H9 (cell line): ENCODE measurements around the gene CELF5. TPM values are rescaled to one million over a fixed set of nuclear protein-coding genes. Genes with fewer than 3 reads are reported as not detected.

Experiments
- DNase-seq: peaks from one replicate; pipeline ENCODE4 v3.0.0-alpha.2; 2017
- H2AFZ ChIP-seq: one replicate; pipeline ENCODE4 v1.6.1; 2013; ENCODE audit warnings: mild to moderate bottlenecking, low read length, control low read depth, moderate library complexity
- H2AK5ac ChIP-seq: 2 replicates; pipeline ENCODE4 v1.6.1; 2013; ENCODE audit warnings: low read length, control low read depth, mixed read lengths; ENCODE audit not compliant: insufficient read length
- H2BK120ac ChIP-seq: one replicate; pipeline ENCODE4 v1.6.1; 2013; ENCODE audit warnings: low read depth, mild to moderate bottlenecking, low read length, control low read depth, inconsistent platforms; ENCODE audit not compliant: poor library complexity, severe bottlenecking
- H2BK12ac ChIP-seq: 2 replicates; pipeline ENCODE4 v1.6.1; 2013; ENCODE audit warnings: low read length, control low read depth, mixed read lengths, low read depth; ENCODE audit not compliant: insufficient read length
- H2BK15ac ChIP-seq: 2 replicates; pipeline ENCODE4 v1.6.1; 2013; ENCODE audit warnings: low read depth, low read length, control low read depth
- H2BK20ac ChIP-seq: one replicate; pipeline ENCODE4 v1.6.1; 2013; ENCODE audit warnings: low read depth, mild to moderate bottlenecking, low read length, control low read depth, inconsistent platforms; ENCODE audit not compliant: poor library complexity, severe bottlenecking
- H2BK5ac ChIP-seq: 2 replicates; pipeline ENCODE4 v1.6.1; 2013; ENCODE audit warnings: low read length, control low read depth, mixed read lengths; ENCODE audit not compliant: insufficient read length
- H3K14ac ChIP-seq: 2 replicates; pipeline ENCODE4 v1.6.1; 2013; ENCODE audit warnings: low read length, control low read depth; ENCODE audit not compliant: insufficient read depth
- H3K18ac ChIP-seq: 2 replicates; pipeline ENCODE4 v1.6.1; 2013; ENCODE audit warnings: low read depth, mild to moderate bottlenecking, mixed read lengths, low read length, control low read depth; ENCODE audit not compliant: insufficient read length
- H3K23ac ChIP-seq: 2 replicates; pipeline ENCODE4 v1.6.1; 2013; ENCODE audit warnings: low read length, control low read depth, mixed read lengths, low read depth; ENCODE audit not compliant: insufficient read length
- H3K23me2 ChIP-seq: 2 replicates; pipeline ENCODE4 v1.6.1; 2013; ENCODE audit warnings: low read depth, mild to moderate bottlenecking, mixed read lengths, low read length, control low read depth; ENCODE audit not compliant: insufficient read length, poor library complexity, severe bottlenecking
- H3K27ac ChIP-seq: 2 replicates; pipeline ENCODE4 v1.5.1; 2013; ENCODE audit warnings: low read length, control low read depth, mixed read lengths, low read depth; ENCODE audit not compliant: insufficient read length
- H3K27me3 ChIP-seq: 2 replicates; pipeline ENCODE4 v1.6.1; 2013; ENCODE audit warnings: low read length, control low read depth, inconsistent platforms; ENCODE audit not compliant: insufficient read depth
- H3K4ac ChIP-seq: 2 replicates; pipeline ENCODE4 v1.6.1; 2013; ENCODE audit warnings: low read depth, mild to moderate bottlenecking, control low read depth, inconsistent platforms, low read length, moderate library complexity
- H3K4me1 ChIP-seq: 2 replicates; pipeline ENCODE4 v1.6.1; 2013; ENCODE audit warnings: low read length, control low read depth, inconsistent platforms; ENCODE audit not compliant: insufficient read depth
- H3K4me2 ChIP-seq: 2 replicates; pipeline ENCODE4 v1.6.1; 2013; ENCODE audit warnings: low read length, control low read depth, mixed read lengths; ENCODE audit not compliant: insufficient read length, insufficient read depth
- H3K56ac ChIP-seq: 2 replicates; pipeline ENCODE4 v1.6.1; 2013; ENCODE audit warnings: low read depth, mild to moderate bottlenecking, mixed read lengths, low read length, control low read depth; ENCODE audit not compliant: insufficient read length
- H3K79me1 ChIP-seq: 2 replicates; pipeline ENCODE4 v1.6.1; 2013; ENCODE audit warnings: low read depth, mild to moderate bottlenecking, moderate library complexity, low read length, control low read depth, inconsistent platforms; ENCODE audit not compliant: insufficient read depth, poor library complexity, severe bottlenecking
- H3K79me2 ChIP-seq: 2 replicates; pipeline ENCODE4 v1.6.1; 2013; ENCODE audit warnings: low read length, control low read depth, inconsistent platforms; ENCODE audit not compliant: insufficient read depth
- H3K9ac ChIP-seq: 2 replicates; pipeline ENCODE4 v1.6.1; 2013; ENCODE audit warnings: low read length, control low read depth, mixed read lengths; ENCODE audit not compliant: insufficient read length; ENCODE audit errors: extremely low read depth
- H3K9me3 ChIP-seq: one replicate; pipeline ENCODE4 v1.6.1; 2013; ENCODE audit warnings: low read depth, low read length, inconsistent platforms; ENCODE audit not compliant: control insufficient read depth
- H3T11ph ChIP-seq: one replicate; pipeline ENCODE4 v1.6.1; 2013; ENCODE audit warnings: mild to moderate bottlenecking, low read length, control low read depth, inconsistent platforms
- H4K20me1 ChIP-seq: one replicate; pipeline ENCODE4 v1.6.1; 2013; ENCODE audit not compliant: control insufficient read depth, insufficient read length, insufficient read depth
- H4K5ac ChIP-seq: 2 replicates; pipeline ENCODE4 v1.6.1; 2013; ENCODE audit warnings: low read depth, mild to moderate bottlenecking, mixed read lengths, low read length, control low read depth; ENCODE audit not compliant: insufficient read length
- H4K8ac ChIP-seq: replicated peaks from 2 replicates; pipeline ENCODE4 v1.6.1; 2013; ENCODE audit warnings: low read length, control low read depth, mixed read lengths, low read depth; ENCODE audit not compliant: insufficient read length
- H4K91ac ChIP-seq: 2 replicates; pipeline ENCODE4 v1.6.1; 2013; ENCODE audit warnings: low read depth, mild to moderate bottlenecking, moderate library complexity, mixed read lengths, low read length, control low read depth; ENCODE audit not compliant: insufficient read length
- H3K27ac Mint-ChIP-seq, 3 experiments: 2 replicates in 2 of 3; 3 replicates in 1 of 3; pipeline ENCODE4 v1.8.0; 2020 to 2021; ENCODE audit warnings: mixed read lengths in 3 of 3, mild to moderate bottlenecking in 1 of 3, moderate library complexity in 1 of 3
- H3K27me3 Mint-ChIP-seq: 2 replicates; pipeline ENCODE4 v1.8.0; 2021; ENCODE audit warnings: low read depth, mild to moderate bottlenecking, moderate library complexity, mixed read lengths
- H3K36me3 Mint-ChIP-seq, 3 experiments: 2 replicates in 2 of 3; 3 replicates in 1 of 3; pipeline ENCODE4 v1.8.0; 2020 to 2021; ENCODE audit warnings: low read depth in 3 of 3, mixed read lengths in 3 of 3; ENCODE audit not compliant: insufficient read depth in 1 of 3
- H3K4me1 Mint-ChIP-seq, 2 experiments: 2 replicates each; pipeline ENCODE4 v1.8.0; 2020; ENCODE audit warnings: mixed read lengths in 2 of 2
- H3K4me3 Mint-ChIP-seq, 2 experiments: 2 replicates in 1 of 2; 3 replicates in 1 of 2; pipeline ENCODE4 v1.8.0; 2020 to 2021; ENCODE audit warnings: mild to moderate bottlenecking in 2 of 2, mixed read lengths in 2 of 2, moderate library complexity in 1 of 2
- H3K9me3 Mint-ChIP-seq, 2 experiments: 2 replicates in 1 of 2; 3 replicates in 1 of 2; pipeline ENCODE4 v1.8.0; 2020; ENCODE audit warnings: mild to moderate bottlenecking in 2 of 2, mixed read lengths in 2 of 2, moderate library complexity in 1 of 2
- WGBS: extraction: QIAGEN DNeasy Blood & Tissue Kit; methylation state at CpG from one replicate; pipeline ENCODE4 v1.1.7; 2013; ENCODE audit warnings: missing lambda C conversion rate, low lambda C conversion rate, mixed read lengths; ENCODE audit not compliant: insufficient read length; ENCODE audit errors: extremely low coverage; 5-methylcytosine and 5-hydroxymethylcytosine counted together
- total RNA-seq: library from RNA; stranded (reverse); gene quantifications from 2 replicates; pipeline ENCODE4 v1.2.1, GENCODE V29; 2021
- TF ChIP-seq, protein P1 (sequence below): fragments of 200-600 bp; sonication (generic); conservative IDR thresholded peaks from 3 replicates; pipeline ENCODE4 v1.8.0; 2021; ENCODE audit warnings: antibody characterized with exemption, mild to moderate bottlenecking

CELF5 gene
- total RNA-seq, 1 experiment from 2014 or later: 4.8 TPM

DNA sequence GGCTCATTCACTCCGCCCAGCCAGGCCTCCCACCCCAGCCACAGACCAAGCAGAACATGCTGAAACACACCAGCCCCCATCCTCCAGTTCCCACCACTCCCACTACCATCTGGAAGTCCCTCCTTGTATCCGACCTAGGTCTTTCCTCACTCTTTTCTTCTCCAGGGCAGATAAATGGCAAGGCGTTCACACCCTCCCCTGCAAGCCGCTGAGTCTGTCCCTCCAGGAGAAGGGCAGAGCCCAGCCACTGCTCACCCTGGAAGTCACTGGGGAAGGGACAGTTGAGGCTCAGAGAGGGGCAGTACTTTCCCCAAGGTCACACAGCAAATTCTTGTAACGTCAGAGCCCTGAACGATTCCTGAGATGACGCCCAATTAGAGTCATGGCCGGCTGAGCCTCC lies 96.4 kb downstream of the CELF5 start:
- Mint-ChIP-seq H3K27me3 (peaks cover 53% of the 10 kb centered on the region), H3K36me3 (no peaks in the 10 kb centered on the region), H3K27ac (no peak overlapping the region), H3K4me3 (no peak overlapping the region), H3K4me1 (no peaks in the 10 kb centered on the region), H3K9me3 (no peaks in the 10 kb centered on the region; a peak in 2 of 5 replicates)
- H3K18ac ChIP-seq: no peak overlapping the region
- H4K8ac ChIP-seq: no peak overlapping the region
- no peak for DNase-seq
- no peak overlapping the region for H3K4ac ChIP-seq
- no peaks in the 10 kb centered on the region for H3K9me3 ChIP-seq
- no peak overlapping the region for H2BK15ac ChIP-seq
- no peak overlapping the region for H4K91ac ChIP-seq
- no peaks in the 10 kb centered on the region for H3K4me1 ChIP-seq
- H2AFZ ChIP-seq: no peak overlapping the region
- no peak overlapping the region for H3K27ac ChIP-seq
- H3K27me3 ChIP-seq: no peaks in the 10 kb centered on the region; the same call in 1 of the 2 replicates
- H3K4me2 ChIP-seq: no peak overlapping the region
- H3K79me2 ChIP-seq: no peaks in the 10 kb centered on the region
- H2BK120ac ChIP-seq: no peak overlapping the region
- H4K20me1 ChIP-seq: no peaks in the 10 kb centered on the region
- H2BK20ac ChIP-seq: no peak overlapping the region
- H3K9ac ChIP-seq: no peak overlapping the region
- no CpG with 5 or more reads among the region's 8 CpGs for WGBS
- no peak overlapping the region for H4K5ac ChIP-seq
- H3K23me2 ChIP-seq: no peaks in the 10 kb centered on the region
- no peak overlapping the region for H3K56ac ChIP-seq
- H2BK5ac ChIP-seq: no peak overlapping the region
- no peaks in the 10 kb centered on the region for H3K79me1 ChIP-seq
- H2BK12ac ChIP-seq: no peak overlapping the region
- H3T11ph ChIP-seq: no peak overlapping the region
- H3K23ac ChIP-seq: no peak overlapping the region
- H2AK5ac ChIP-seq: no peak overlapping the region
- TF ChIP-seq, protein P1, sequence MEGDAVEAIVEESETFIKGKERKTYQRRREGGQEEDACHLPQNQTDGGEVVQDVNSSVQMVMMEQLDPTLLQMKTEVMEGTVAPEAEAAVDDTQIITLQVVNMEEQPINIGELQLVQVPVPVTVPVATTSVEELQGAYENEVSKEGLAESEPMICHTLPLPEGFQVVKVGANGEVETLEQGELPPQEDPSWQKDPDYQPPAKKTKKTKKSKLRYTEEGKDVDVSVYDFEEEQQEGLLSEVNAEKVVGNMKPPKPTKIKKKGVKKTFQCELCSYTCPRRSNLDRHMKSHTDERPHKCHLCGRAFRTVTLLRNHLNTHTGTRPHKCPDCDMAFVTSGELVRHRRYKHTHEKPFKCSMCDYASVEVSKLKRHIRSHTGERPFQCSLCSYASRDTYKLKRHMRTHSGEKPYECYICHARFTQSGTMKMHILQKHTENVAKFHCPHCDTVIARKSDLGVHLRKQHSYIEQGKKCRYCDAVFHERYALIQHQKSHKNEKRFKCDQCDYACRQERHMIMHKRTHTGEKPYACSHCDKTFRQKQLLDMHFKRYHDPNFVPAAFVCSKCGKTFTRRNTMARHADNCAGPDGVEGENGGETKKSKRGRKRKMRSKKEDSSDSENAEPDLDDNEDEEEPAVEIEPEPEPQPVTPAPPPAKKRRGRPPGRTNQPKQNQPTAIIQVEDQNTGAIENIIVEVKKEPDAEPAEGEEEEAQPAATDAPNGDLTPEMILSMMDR: no peak
- H3K14ac ChIP-seq: no peak overlapping the region
